ENCODE results near the gene ANKLE2. TPM values are rescaled to one million over a fixed set of nuclear protein-coding genes. Genes with fewer than 3 reads are reported as not detected.
"Not testable (repeated sequence)": the region's sequence is repeated elsewhere in the genome, so short reads cannot be mapped to it uniquely, and the experiment has no call there.

The ANKLE2 gene
- 97.9 and 104 TPM in 2 replicates for total RNA-seq

- intact Hi-C loops (cut with micrococcal nuclease), result loop anchor here (2.0 to 5.0 kb wide), 3 partner anchors 66 to 371 kb away; partner anchors contain the start of genes GOLGA3, POLE, PXMP2 and ZNF10
Observed at GRCh38 chr12:132761032-132761920, at the start of gene ANKLE2. ANKLE2 (minus strand) TSS chr12:132761832; CDS start chr12:132761798, 34 bp downstream.

- intact Hi-C loops (cut with micrococcal nuclease), result not testable (repeated sequence)
Observed at GRCh38 chr12:132809391-132809790, 47.8 kb upstream of the ANKLE2 start.

GRCh38 chr12:132807295-132808092, 45.9 kb upstream of the ANKLE2 start:
- intact Hi-C loops (cut with micrococcal nuclease), result no loop called here

GRCh38 chr12:132806857-132807256, 45.2 kb upstream of the ANKLE2 start:
- intact Hi-C loops (cut with micrococcal nuclease), result no loop called here

GRCh38 chr12:132804426-132804861, 42.8 kb upstream of the ANKLE2 start:
- intact Hi-C loops (cut with micrococcal nuclease), result no loop called here

GRCh38 chr12:132803888-132804287, 42.3 kb upstream of the ANKLE2 start:
- intact Hi-C loops (cut with micrococcal nuclease), result no loop called here

- intact Hi-C loops (cut with micrococcal nuclease), result no loop called here
Observed at GRCh38 chr12:132803125-132803524, 41.5 kb upstream of the ANKLE2 start.

GRCh38 chr12:132801741-132802140, 40.1 kb upstream of the ANKLE2 start:
- intact Hi-C loops (cut with micrococcal nuclease), result no loop called here

- intact Hi-C loops (cut with micrococcal nuclease), result no loop called here
Observed at GRCh38 chr12:132798836-132799235, 37.2 kb upstream of the ANKLE2 start.

GRCh38 chr12:132797820-132798570, 36.4 kb upstream of the ANKLE2 start:
- intact Hi-C loops (cut with micrococcal nuclease), result no loop called here

- intact Hi-C loops (cut with micrococcal nuclease), result no loop called here
Observed at GRCh38 chr12:132795847-132796246, 34.2 kb upstream of the ANKLE2 start.

- intact Hi-C loops (cut with micrococcal nuclease), result not testable (repeated sequence)
Observed at GRCh38 chr12:132791940-132792339, 30.3 kb upstream of the ANKLE2 start.

GRCh38 chr12:132789099-132789471, 27.5 kb upstream of the ANKLE2 start:
- intact Hi-C loops (cut with micrococcal nuclease), result no loop called here

GRCh38 chr12:132788375-132789098, 26.9 kb upstream of the ANKLE2 start:
- intact Hi-C loops (cut with micrococcal nuclease), result no loop called here

GRCh38 chr12:132787877-132788276, 26.2 kb upstream of the ANKLE2 start:
- intact Hi-C loops (cut with micrococcal nuclease), result no loop called here

- intact Hi-C loops (cut with micrococcal nuclease), result no loop called here
Observed at GRCh38 chr12:132786192-132786591, 24.6 kb upstream of the ANKLE2 start.

- intact Hi-C loops (cut with micrococcal nuclease), result no loop called here
Observed at GRCh38 chr12:132784580-132784979, 22.9 kb upstream of the ANKLE2 start.

GRCh38 chr12:132783917-132784531, 22.4 kb upstream of the ANKLE2 start:
- intact Hi-C loops (cut with micrococcal nuclease), result no loop called here

GRCh38 chr12:132781938-132782337, 20.3 kb upstream of the ANKLE2 start:
- intact Hi-C loops (cut with micrococcal nuclease), result no loop called here

- intact Hi-C loops (cut with micrococcal nuclease), result no loop called here
Observed at GRCh38 chr12:132779781-132780353, 18.2 kb upstream of the ANKLE2 start.

Measured in T-helper 2 cell treated with Interferon-gamma antibody and Interleukin-4, amounts not matched to agents 100 ng/mL and 5 ng/mL, for 36 hours (primary cell).